KMS-11 (cell line): ENCODE data around the gene CPE.

Experiments
- H2AFZ ChIP-seq: fragments of 200-600 bp; sonication (generic); 2 replicates; pipeline ENCODE4 v1.6.1; 2016; ENCODE audit warnings: antibody characterized with exemption, mixed run types, low read depth
- H3K27ac ChIP-seq: fragments of 200-600 bp; sonication (generic); 2 replicates; pipeline ENCODE4 v1.6.1; 2016; ENCODE audit warnings: mild to moderate bottlenecking, mixed run types
- H3K27me3 ChIP-seq: fragments of 200-600 bp; sonication (generic); 2 replicates; pipeline ENCODE4 v1.6.1; 2017; ENCODE audit warnings: mild to moderate bottlenecking, low read depth, mixed run types, moderate library complexity; ENCODE audit not compliant: insufficient read depth
- H3K36me3 ChIP-seq: fragments of 200-600 bp; sonication (generic); 2 replicates; pipeline ENCODE4 v1.6.1; 2017; ENCODE audit warnings: mild to moderate bottlenecking, mixed run types; ENCODE audit not compliant: insufficient read depth
- H3K4me1 ChIP-seq: fragments of 200-600 bp; sonication (generic); 2 replicates; pipeline ENCODE4 v1.6.1; 2016; ENCODE audit warnings: mild to moderate bottlenecking, low read depth, mixed run types; ENCODE audit not compliant: poor library complexity, severe bottlenecking
- H3K4me2 ChIP-seq: fragments of 200-600 bp; sonication (generic); 2 replicates; pipeline ENCODE4 v1.7.0; 2016; ENCODE audit warnings: mild to moderate bottlenecking, mixed run types
- H3K4me3 ChIP-seq: fragments of 200-600 bp; sonication (generic); IDR thresholded peaks from 2 replicates; pipeline ENCODE4 v1.6.1; 2017; ENCODE audit warnings: low read depth, low read length, mixed read lengths; ENCODE audit not compliant: insufficient read depth
- H3K79me2 ChIP-seq: fragments of 200-600 bp; sonication (generic); 2 replicates; pipeline ENCODE4 v1.6.1; 2016; ENCODE audit warnings: low read depth, mixed run types; ENCODE audit not compliant: insufficient read depth
- H3K9ac ChIP-seq: fragments of 200-600 bp; sonication (generic); 2 replicates; pipeline ENCODE4 v1.6.1; 2016; ENCODE audit warnings: mild to moderate bottlenecking, mixed run types
- H4K20me1 ChIP-seq: fragments of 200-600 bp; sonication (generic); 2 replicates; pipeline ENCODE4 v1.6.1; 2016; ENCODE audit warnings: mild to moderate bottlenecking, mixed run types; ENCODE audit not compliant: insufficient read depth
- TF ChIP-seq, protein P1 (sequence below): fragments of 200-600 bp; sonication (generic); conservative IDR thresholded peaks from 2 replicates; pipeline ENCODE4 v1.6.1; 2017; ENCODE audit warnings: low read depth, mild to moderate bottlenecking, antibody characterized with exemption, low read length, moderate library complexity, mixed read lengths

The CPE gene

DNA sequence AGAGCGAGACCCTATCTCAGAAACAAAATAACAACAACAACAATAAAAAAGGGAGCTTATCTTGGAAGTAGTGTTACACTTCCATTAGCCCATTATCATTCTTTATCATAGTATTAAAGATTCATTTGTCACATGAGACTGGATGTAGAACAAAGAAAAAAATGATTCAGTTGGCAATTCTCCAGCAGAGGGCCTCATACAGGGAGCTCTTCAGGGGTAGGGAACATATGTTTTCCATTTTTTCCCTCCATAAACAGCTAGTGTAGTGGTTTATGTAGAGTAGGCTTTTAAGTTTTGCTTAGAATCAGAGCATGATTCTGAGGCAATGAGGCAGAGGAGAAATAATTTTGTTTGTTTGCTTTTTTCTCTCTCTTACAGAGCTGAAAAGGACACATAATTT is 5.8 kb downstream of the CPE start:
- no peak overlapping the region for H2AFZ ChIP-seq
- no peaks in the 10 kb centered on the region for H3K4me1 ChIP-seq
- H3K79me2 ChIP-seq: no peaks in the 10 kb centered on the region
- TF ChIP-seq, protein P1, sequence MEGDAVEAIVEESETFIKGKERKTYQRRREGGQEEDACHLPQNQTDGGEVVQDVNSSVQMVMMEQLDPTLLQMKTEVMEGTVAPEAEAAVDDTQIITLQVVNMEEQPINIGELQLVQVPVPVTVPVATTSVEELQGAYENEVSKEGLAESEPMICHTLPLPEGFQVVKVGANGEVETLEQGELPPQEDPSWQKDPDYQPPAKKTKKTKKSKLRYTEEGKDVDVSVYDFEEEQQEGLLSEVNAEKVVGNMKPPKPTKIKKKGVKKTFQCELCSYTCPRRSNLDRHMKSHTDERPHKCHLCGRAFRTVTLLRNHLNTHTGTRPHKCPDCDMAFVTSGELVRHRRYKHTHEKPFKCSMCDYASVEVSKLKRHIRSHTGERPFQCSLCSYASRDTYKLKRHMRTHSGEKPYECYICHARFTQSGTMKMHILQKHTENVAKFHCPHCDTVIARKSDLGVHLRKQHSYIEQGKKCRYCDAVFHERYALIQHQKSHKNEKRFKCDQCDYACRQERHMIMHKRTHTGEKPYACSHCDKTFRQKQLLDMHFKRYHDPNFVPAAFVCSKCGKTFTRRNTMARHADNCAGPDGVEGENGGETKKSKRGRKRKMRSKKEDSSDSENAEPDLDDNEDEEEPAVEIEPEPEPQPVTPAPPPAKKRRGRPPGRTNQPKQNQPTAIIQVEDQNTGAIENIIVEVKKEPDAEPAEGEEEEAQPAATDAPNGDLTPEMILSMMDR: no peak
- no peaks in the 10 kb centered on the region for H3K27me3 ChIP-seq
- H3K4me3 ChIP-seq: no peak overlapping the region
- no peak overlapping the region for H3K9ac ChIP-seq
- no peaks in the 10 kb centered on the region for H4K20me1 ChIP-seq
- H3K27ac ChIP-seq: no peak overlapping the region
- H3K36me3 ChIP-seq: no peaks in the 10 kb centered on the region
- no peak overlapping the region for H3K4me2 ChIP-seq

DNA sequence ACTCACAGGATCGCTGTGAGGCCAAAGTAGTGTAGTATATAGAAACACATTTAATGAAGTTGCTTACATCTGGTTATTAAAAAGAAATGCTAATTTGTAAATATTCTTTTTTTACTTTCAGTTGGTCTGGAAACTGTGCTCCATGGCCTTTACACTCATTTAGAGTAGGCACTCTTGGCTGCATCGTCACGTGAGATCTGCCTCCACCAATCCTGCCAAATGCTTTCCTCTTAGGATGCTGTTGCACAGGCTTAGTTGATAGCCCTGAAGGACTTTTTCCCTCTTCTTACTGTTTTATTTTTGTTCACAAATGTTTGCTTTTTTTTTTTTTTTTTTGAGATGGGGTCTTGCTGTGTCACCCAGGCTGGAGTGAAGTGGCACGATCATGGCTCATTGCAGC is 6.3 kb downstream of the CPE start:
- no peaks in the 10 kb centered on the region for H3K4me1 ChIP-seq
- H3K4me3 ChIP-seq: no peak overlapping the region
- TF ChIP-seq, protein P1: no peak
- no peaks in the 10 kb centered on the region for H3K27me3 ChIP-seq
- no peak overlapping the region for H3K9ac ChIP-seq
- H3K27ac ChIP-seq: no peak overlapping the region
- no peaks in the 10 kb centered on the region for H3K36me3 ChIP-seq
- no peaks in the 10 kb centered on the region for H4K20me1 ChIP-seq
- H2AFZ ChIP-seq: no peak overlapping the region
- no peaks in the 10 kb centered on the region for H3K79me2 ChIP-seq
- H3K4me2 ChIP-seq: no peak overlapping the region

DNA sequence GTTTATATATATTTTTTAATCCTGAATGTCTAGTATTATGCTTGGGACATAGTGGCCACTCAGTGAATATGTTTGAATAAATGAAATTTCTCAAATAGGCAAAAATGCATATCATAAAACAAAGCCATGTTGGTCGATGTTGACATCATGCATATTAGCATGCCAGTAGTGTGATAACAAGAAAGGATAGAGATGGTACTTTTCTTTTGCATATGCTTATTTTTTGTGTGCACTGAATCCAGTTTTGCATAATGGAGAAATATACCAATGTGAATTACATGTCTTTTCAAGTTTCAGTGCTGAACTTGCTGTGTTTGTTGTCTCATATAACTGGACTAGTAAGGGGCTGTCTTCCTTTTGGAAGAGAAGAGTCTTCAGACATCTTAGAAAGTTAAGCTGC is 7.5 kb downstream of the CPE start:
- H3K36me3 ChIP-seq: no peaks in the 10 kb centered on the region

DNA sequence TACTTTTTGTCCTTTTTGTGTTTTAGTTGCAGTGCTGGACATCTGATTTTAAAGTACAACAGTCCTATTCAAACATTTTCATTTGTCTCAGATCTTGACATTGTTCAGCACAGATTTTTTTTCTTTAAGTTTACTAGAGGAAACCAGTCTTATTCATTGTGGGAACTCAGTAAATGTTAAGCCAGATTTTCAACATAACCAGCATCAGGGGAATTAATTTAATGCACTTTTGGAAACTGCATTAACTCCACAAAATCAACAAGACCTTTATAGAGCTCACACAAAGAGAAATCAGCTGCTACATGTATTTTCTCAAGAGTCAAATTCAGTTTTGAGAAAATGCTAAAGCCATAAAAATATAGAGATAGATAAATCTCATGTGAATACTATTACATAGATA is 9.9 kb downstream of the CPE start:
- no peak overlapping the region for H2AFZ ChIP-seq
- H3K4me3 ChIP-seq: no peak overlapping the region
- H3K4me1 ChIP-seq: no peaks in the 10 kb centered on the region
- no peak overlapping the region for H3K4me2 ChIP-seq
- TF ChIP-seq, protein P1: no peak
- no peak overlapping the region for H3K27ac ChIP-seq
- no peaks in the 10 kb centered on the region for H3K79me2 ChIP-seq
- H4K20me1 ChIP-seq: no peaks in the 10 kb centered on the region
- no peak overlapping the region for H3K9ac ChIP-seq
- no peaks in the 10 kb centered on the region for H3K36me3 ChIP-seq
- H3K27me3 ChIP-seq: no peaks in the 10 kb centered on the region

More for the DNA sequence above, 7.5 kb downstream of the CPE start:
- no peak overlapping the region for H3K4me2 ChIP-seq
- H4K20me1 ChIP-seq: no peaks in the 10 kb centered on the region
- TF ChIP-seq, protein P1: no peak
- H2AFZ ChIP-seq: no peak overlapping the region
- H3K4me3 ChIP-seq: no peak overlapping the region
- H3K4me1 ChIP-seq: no peaks in the 10 kb centered on the region
- H3K27me3 ChIP-seq: no peaks in the 10 kb centered on the region
- H3K9ac ChIP-seq: no peak overlapping the region
- H3K27ac ChIP-seq: no peak overlapping the region
- no peaks in the 10 kb centered on the region for H3K79me2 ChIP-seq
